ENCODE data around the gene KDM2B.
"Not testable (repeated sequence)": the region's sequence is repeated elsewhere in the genome, so short reads cannot be mapped to it uniquely, and the experiment has no call there.

KDM2B gene

DNA sequence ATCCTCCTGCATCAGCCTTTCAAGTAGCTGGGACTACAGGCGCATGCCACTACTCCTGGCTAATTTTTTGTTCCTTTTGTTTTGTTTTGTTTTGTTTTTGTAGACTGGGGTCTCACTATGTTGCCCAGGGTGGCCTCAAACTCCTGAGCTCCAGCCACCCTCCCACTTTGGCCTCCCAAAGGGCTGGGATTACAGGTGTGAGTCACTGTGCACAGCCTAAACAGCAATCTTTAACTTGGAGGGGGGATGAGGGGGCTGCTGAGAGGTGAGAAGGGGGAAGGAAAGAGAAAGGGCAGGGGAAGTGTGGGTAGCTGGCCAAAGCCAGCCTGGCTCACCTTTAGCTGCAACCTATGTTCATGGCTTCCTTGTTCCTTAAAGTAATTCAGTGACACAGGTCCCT lies 77.4 kb downstream of the KDM2B start:
- no peak for DNase-seq (ENCODE audit: low read depth)

GRCh38 chr12:121501946-121502345 lies 78.9 kb downstream of the KDM2B start:
- DNase-seq (ENCODE audit: low read depth): no peak

GRCh38 chr12:121499929-121500793 lies 80.7 kb downstream of the KDM2B start:
- peak; percentile 62 for DNase-seq (ENCODE audit: low read depth)

DNA sequence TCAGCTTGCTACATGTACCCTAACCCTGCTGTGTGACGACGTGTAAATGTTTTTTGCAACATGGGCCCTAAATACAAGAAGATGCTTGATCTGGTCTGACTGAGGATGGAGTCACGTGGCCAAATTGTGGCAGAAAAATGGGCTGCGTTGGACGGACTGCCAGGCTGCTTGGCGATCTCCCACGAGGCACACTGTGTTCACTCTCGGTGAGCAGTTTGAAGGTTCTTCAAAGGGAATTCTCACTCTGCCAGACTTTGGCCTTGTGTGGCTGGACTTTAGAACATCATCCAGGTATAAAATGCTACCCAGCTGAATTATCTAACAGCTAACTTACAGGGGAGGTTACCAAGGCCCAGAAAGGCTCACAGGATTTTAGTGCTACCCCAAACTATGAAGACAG lies 85.1 kb downstream of the KDM2B start:
- DNase-seq (ENCODE audit: low read depth): no peak

- peak; percentile 33 for DNase-seq (ENCODE audit: low read depth)
Measured at GRCh38 chr12:121494093-121494787, 86.6 kb downstream of the KDM2B start.

DNA sequence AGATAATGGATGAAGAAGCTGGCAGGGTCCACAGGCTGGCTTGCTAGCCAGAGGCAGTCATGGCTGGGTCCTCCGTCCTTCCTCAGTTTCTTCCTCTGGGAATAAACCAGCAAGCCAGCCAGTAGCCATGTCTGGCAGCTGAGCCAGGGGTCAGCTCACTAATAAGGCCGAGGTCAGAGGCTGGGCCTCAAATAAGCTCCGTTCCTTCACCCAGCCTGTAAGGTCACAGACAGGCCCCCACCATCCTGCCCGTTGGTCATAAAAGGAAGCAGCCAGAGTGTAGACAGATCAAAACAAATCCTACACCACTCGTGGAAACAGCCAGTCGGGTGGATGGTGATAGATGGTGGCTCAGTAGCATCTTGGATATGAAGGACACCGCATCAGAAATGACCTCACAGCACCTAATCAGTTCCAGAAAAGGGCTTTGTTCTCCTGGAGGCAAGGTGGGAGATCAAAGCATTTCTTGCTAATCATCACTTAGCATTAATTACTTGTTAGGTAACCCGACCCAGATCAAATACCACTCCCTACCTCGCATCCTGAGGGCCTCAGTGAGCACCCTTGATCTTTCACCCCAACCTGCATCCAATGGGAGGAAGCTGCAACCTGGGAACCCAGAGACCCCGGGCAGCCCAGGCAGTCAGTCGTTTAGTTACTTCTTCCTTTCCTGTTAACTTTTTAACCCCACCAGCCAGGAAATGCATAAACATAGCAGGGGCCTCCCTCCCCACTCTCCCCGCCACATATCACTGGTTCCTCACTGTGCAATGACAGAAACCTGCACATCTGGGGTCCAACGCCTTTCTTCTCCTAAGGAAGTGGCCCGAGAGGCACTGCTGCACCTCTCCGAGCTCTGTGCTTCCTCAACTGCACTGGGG lies 90.2 kb downstream of the KDM2B start:
- DNase-seq (ENCODE audit: low read depth): no peak

DNA sequence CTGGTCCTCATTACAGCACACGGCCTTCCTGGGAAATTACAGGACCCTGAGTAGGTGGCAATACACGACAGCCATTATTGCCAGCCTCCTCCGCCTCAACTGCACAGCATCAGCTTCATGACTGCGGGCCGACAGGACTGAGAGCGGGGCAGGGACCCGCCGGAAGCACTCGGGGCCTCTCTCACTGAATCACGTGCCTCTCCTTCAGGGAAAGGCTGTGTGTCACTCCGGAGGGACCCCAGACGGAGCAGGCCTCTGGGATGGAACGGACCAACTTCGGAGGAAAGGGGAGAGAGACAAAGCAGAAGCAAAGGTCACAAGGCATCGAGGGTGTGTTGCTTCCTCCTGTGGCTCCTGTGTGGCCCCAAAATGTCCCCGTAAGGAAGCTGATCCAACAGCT lies 90.9 kb downstream of the KDM2B start:
- no peak for DNase-seq (ENCODE audit: low read depth)

- no peak for DNase-seq (ENCODE audit: low read depth)
Measured at GRCh38 chr12:121484967-121485366, 95.9 kb downstream of the KDM2B start.

DNA sequence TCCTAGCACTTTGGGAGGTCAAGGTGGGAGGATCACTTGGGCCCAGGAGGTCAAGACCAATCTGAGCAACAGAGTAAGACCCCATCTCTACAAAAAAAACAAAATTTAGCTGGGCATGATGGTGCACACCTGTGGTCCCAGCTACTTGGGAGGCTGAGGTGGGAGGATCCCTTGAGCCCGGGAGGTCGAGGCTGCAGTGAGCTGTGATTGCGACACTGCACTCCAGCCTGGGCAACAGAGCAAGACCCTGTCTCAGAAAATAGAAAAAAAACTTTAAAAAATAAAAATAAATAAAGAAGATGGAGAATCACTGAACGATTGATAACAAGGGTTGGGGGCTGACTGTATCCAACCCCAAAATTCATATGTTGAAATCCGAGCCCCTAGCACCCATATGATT lies 96.3 kb downstream of the KDM2B start:
- DNase-seq (ENCODE audit: low read depth): not testable (repeated sequence)

- DNase-seq (ENCODE audit: low read depth): no peak
Measured at GRCh38 chr12:121483949-121484348, 96.9 kb downstream of the KDM2B start.

GRCh38 chr12:121476477-121476876 lies 104.3 kb downstream of the KDM2B start:
- no peak for DNase-seq (ENCODE audit: low read depth)

DNA sequence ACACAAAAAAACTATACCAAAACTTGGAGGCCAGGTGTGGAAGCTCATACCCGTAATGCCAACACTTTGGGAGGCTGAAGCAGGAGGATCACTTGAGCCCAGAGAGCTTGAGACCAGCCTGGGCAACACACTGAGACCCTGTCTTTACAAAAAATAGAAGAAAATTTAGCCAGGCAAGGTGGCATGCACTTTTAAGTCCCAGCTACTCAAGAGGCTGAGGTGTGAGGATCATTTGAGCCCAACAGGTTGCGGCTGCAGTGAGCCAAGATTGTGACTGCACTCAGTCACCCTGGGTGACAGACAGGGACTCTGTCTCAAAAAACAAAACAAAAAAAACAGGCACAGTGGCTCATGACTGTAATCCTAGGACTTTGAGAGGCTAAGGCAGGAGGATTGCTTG lies 105.5 kb downstream of the KDM2B start:
- no peak for DNase-seq (ENCODE audit: low read depth)

DNA sequence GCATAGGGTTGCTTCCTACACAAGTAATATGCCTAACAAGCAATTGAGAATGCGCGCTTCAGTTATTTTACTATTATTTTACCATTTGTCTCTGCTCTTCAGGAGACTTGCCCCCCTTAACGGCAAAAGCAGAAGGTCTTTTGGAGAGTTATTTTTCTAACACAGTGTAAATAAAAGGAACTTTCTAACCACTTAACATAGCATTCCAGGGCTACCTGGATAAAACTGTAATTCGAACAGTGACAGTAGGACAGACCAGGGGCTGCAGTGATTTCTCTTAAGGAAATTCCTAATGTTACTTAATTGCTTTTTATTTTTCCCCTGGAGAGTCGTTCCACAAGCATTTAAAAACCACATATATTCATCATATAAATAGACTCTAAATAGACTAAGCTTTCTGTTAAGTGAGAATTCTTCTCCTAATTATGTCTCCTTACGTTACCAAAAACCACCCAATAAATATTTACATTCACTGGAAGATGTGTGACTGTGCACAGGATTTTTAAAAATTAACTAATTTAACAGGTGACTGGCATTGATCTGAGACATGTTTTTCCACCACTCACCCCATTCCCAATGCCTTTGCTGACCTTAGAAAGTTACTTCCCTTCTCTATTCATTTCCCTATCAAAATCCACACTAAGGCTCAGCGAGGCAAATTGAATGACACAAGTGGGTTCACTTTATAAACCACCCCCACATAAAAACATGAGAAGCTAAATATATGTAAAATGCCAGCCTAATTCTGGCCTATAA lies 108.5 kb downstream of the KDM2B start:
- DNase-seq (ENCODE audit: low read depth): no peak

DNA sequence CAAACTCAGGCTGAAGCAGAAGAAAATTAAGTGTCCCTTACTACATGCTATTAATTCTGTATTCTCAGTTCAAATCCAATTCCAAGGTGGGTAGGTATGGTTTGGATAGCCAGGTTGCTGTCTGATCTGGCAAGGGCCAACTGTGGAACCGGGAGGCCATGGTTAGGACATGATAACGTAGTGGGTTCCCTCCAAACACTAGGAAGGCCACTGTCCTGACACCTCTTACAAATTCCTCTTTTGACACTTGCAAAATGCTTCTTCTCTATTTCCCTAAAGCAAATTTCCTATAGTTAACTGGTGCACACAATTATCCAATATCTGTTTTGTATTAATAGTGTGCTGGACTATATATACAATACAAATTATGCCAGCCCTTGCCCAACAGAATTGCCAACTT lies 110.1 kb downstream of the KDM2B start:
- DNase-seq (ENCODE audit: low read depth): no peak

GRCh38 chr12:121468499-121468801 lies 112.4 kb downstream of the KDM2B start:
- DNase-seq (ENCODE audit: low read depth): no peak

- DNase-seq (ENCODE audit: low read depth): no peak
Measured at GRCh38 chr12:121467638-121468498, 113.0 kb downstream of the KDM2B start.

DNA sequence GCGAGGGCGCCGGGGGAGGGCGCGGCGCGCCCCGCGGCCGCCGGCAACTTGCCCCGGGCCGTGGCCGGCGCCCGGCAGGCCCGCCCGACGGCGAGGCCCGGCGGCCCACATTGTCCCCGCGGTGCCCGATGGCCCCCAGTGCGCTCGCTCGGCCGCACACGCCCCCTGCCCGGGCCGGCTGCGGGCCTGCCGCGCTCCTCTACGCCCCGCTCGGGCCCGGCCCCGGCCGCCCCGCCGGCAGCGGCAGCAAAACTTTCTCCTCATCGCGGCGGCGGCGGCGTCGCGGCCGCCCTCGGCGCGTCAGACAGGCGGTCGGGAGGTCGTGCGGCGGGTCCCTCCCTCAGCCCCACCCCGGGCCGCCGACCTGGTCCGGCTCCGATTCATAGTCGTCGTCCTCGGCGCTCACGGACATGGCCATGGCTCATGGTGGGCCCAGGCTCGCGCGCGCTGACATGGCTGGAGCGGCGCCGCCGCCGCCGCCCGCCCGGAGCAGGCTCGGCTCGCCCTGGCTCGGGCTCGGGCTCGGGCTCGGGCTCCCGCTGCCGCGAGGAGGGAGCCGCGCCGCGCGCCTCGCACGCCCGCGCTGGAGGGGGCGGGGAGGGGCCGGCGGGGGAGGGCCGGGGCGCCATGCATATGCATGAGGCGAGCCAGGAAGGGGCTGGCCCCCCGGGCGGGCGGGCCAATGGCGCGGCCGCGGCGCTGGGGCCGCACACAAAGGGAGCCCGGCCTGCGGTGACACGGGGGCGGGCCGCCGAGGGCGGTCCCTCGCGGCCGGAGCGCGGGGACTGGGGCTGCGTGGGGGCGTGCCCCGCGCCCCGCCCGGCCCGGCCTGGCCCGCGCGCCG lies 113.8 kb downstream of the KDM2B start:
- peak; percentile 91 for DNase-seq (ENCODE audit: low read depth)

- DNase-seq (ENCODE audit: low read depth): peak; percentile 47
Measured at GRCh38 chr12:121465921-121466793, 114.7 kb downstream of the KDM2B start.

- no peak for DNase-seq (ENCODE audit: low read depth)
Measured at GRCh38 chr12:121464331-121464730, 116.5 kb downstream of the KDM2B start.

Data from activated T-cell treated with anti-CD3 and anti-CD28 coated beads for 48 hours (primary cell).